Keratinocyte (primary cell): ENCODE results near the gene TBX6.

Experiments used
- EZH2 ChIP-seq: IDR thresholded peaks from one replicate; pipeline ENCODE4 v1.6.1; 2012; ENCODE audit warnings: inconsistent platforms, mild to moderate bottlenecking, low read length, moderate library complexity
- TF ChIP-seq, protein P1 (sequence below), 3 experiments: IDR thresholded peaks in 1 of 3; conservative IDR thresholded peaks in 1 of 3; optimal IDR thresholded peaks in 1 of 3; 2 replicates in 2 of 3; 3 replicates in 1 of 3; pipeline versions ENCODE3 to v1.5.1; 2011; ENCODE audit warnings: low read length in 3 of 3, mild to moderate bottlenecking in 3 of 3, moderate library complexity in 2 of 3, control low read depth in 1 of 3, inconsistent platforms in 1 of 3; ENCODE audit not compliant: insufficient read depth in 2 of 3; ENCODE audit errors: extremely low read depth in 1 of 3

DNA sequence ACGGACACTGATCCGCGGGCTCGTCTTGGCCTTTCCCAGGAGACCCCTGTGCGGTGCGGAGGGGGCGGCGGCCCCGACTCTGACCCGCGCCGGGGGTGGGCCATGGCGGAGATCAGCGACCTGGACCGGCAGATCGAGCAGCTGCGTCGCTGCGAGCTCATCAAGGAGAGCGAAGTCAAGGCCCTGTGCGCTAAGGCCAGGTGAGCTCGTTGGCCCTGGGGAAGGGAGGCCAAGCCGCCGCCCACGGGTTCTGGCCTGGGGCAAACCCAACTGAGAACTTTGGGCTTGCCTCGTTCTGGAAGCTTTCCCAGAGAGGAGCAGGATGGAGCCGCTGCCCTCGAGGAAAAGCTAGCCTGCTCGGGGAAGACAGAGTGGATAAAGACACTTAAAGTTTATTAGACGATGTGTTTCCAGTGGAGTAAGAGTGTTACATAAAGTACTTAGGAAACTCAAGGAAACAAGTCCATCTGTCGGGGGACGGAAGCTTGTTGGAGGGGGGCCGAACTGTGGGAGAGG is 15.4 kb downstream of the TBX6 start:
- TF ChIP-seq, protein P1, sequence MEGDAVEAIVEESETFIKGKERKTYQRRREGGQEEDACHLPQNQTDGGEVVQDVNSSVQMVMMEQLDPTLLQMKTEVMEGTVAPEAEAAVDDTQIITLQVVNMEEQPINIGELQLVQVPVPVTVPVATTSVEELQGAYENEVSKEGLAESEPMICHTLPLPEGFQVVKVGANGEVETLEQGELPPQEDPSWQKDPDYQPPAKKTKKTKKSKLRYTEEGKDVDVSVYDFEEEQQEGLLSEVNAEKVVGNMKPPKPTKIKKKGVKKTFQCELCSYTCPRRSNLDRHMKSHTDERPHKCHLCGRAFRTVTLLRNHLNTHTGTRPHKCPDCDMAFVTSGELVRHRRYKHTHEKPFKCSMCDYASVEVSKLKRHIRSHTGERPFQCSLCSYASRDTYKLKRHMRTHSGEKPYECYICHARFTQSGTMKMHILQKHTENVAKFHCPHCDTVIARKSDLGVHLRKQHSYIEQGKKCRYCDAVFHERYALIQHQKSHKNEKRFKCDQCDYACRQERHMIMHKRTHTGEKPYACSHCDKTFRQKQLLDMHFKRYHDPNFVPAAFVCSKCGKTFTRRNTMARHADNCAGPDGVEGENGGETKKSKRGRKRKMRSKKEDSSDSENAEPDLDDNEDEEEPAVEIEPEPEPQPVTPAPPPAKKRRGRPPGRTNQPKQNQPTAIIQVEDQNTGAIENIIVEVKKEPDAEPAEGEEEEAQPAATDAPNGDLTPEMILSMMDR (optimal IDR thresholded peaks at IDR 0.05 in 1 of 3, IDR thresholded peaks at IDR 0.05 in 1 of 3, conservative IDR thresholded peaks at IDR 0.05 in 1 of 3; ENCODE audit: extremely low read depth in 1 of 3, insufficient read depth in 2 of 3, low read length in 3 of 3): no peak
- no peak for TF ChIP-seq EZH2
